HAP-1 (cell line): ENCODE data around the gene TLCD1.
"Not testable (repeated sequence)": the region's sequence is repeated elsewhere in the genome, so short reads cannot be mapped to it uniquely, and the experiment has no call there.

Experiments
- DNase-seq, 2 experiments: peaks; one replicate each; pipeline ENCODE4 v3.0.0-alpha.2; 2016 to 2020; ENCODE audit warnings: low spot score in 2 of 2
- H3K27me3 ChIP-seq: fragments of 250-450 bp; sonication (Bioruptor Pico); 2 replicates; pipeline ENCODE4 v1.5.1; 2020; ENCODE audit warnings: low read depth, mild to moderate bottlenecking, moderate library complexity
- H3K36me3 ChIP-seq: fragments of 250-450 bp; sonication (Bioruptor Pico); replicated peaks from 2 replicates; pipeline ENCODE4 v1.5.1; 2020; ENCODE audit warnings: mild to moderate bottlenecking
- H3K4me1 ChIP-seq: fragments of 250-450 bp; sonication (Bioruptor Pico); 2 replicates; pipeline ENCODE4 v1.5.1; 2020; ENCODE audit warnings: mild to moderate bottlenecking
- H3K4me3 ChIP-seq: fragments of 250-450 bp; sonication (Bioruptor Pico); 2 replicates; pipeline ENCODE4 v1.5.1; 2020; ENCODE audit warnings: mild to moderate bottlenecking, moderate library complexity
- H3K9me3 ChIP-seq: fragments of 250-450 bp; sonication (Bioruptor Pico); 2 replicates; pipeline ENCODE4 v1.5.1; 2020; ENCODE audit warnings: mild to moderate bottlenecking, moderate library complexity
- in situ Hi-C: fragments of 300-500 bp; cut with MboI; formaldehyde crosslinking; loops from 3 replicates; pipeline ENCODE4 v1.14.3; 2020; ENCODE audit warnings: low sequenced_read_pairs, inconsistent platforms, mixed read lengths

The TLCD1 gene

GRCh38 chr17:28741358-28742349 is 15.6 kb upstream of the TLCD1 start:
- in situ Hi-C loops, result no loop called here
- H3K36me3 ChIP-seq, result peaks cover 18% of the 10 kb centered on the region
- no peak for DNase-seq
- H3K27me3 ChIP-seq, result no peaks in the 10 kb centered on the region
- H3K9me3 ChIP-seq, result no peaks in the 10 kb centered on the region
- peaks cover 18% of the 10 kb centered on the region for H3K4me1 ChIP-seq
- H3K4me3 ChIP-seq, result no peak overlapping the region

GRCh38 chr17:28740406-28741357 is 14.6 kb upstream of the TLCD1 start:
- no peak for DNase-seq
- Histone ChIP-seq H3K4me3 (no peak overlapping the region), H3K4me1 (peaks cover 14% of the 10 kb centered on the region), H3K27me3 (no peaks in the 10 kb centered on the region), H3K36me3 (peaks cover 8% of the 10 kb centered on the region), H3K9me3 (no peaks in the 10 kb centered on the region)
- in situ Hi-C loops, result no loop called here

- no peaks in the 10 kb centered on the region for H3K9me3 ChIP-seq
- H3K4me3 ChIP-seq, result no peak overlapping the region
- DNase-seq, result no peak
- H3K4me1 ChIP-seq, result peaks cover 11% of the 10 kb centered on the region
- in situ Hi-C loops, result no loop called here
- no peaks in the 10 kb centered on the region for H3K27me3 ChIP-seq
- H3K36me3 ChIP-seq, result peaks cover 5% of the 10 kb centered on the region
These were observed 12.8 kb upstream of the TLCD1 start for GRCh38 chr17:28738680-28739384.

GRCh38 chr17:28737770-28738679 is 12.0 kb upstream of the TLCD1 start:
- peaks cover 12% of the 10 kb centered on the region for H3K4me1 ChIP-seq
- no peak overlapping the region for H3K4me3 ChIP-seq
- DNase-seq, result no peak
- H3K27me3 ChIP-seq, result no peaks in the 10 kb centered on the region
- no peaks in the 10 kb centered on the region for H3K9me3 ChIP-seq
- in situ Hi-C loops, result no loop called here
- H3K36me3 ChIP-seq, result peaks cover 5% of the 10 kb centered on the region

- no peak overlapping the region for H3K4me3 ChIP-seq
- no peak for DNase-seq
- H3K9me3 ChIP-seq, result no peaks in the 10 kb centered on the region
- in situ Hi-C loops, result no loop called here
- H3K4me1 ChIP-seq, result peaks cover 13% of the 10 kb centered on the region
- H3K36me3 ChIP-seq, result peaks cover 5% of the 10 kb centered on the region
- H3K27me3 ChIP-seq, result no peaks in the 10 kb centered on the region
These were observed 11.3 kb upstream of the TLCD1 start for GRCh38 chr17:28737316-28737715.

GRCh38 chr17:28735913-28736769 is 10.1 kb upstream of the TLCD1 start:
- H3K4me3 ChIP-seq, H3K27me3 ChIP-seq, H3K9me3 ChIP-seq, H3K36me3 ChIP-seq, in situ Hi-C loops, DNase-seq: not testable (repeated sequence)
- H3K4me1 ChIP-seq, result peaks cover 13% of the 10 kb centered on the region

GRCh38 chr17:28735242-28735722 is 9.2 kb upstream of the TLCD1 start:
- in situ Hi-C loops, result no loop called here
- Histone ChIP-seq H3K4me1 (peaks cover 13% of the 10 kb centered on the region), H3K9me3 (no peaks in the 10 kb centered on the region), H3K4me3 (no peak overlapping the region), H3K36me3 (peaks cover 5% of the 10 kb centered on the region), H3K27me3 (no peaks in the 10 kb centered on the region)
- no peak for DNase-seq

GRCh38 chr17:28734712-28735241 is 8.7 kb upstream of the TLCD1 start:
- Histone ChIP-seq H3K27me3 (no peaks in the 10 kb centered on the region), H3K9me3 (no peaks in the 10 kb centered on the region), H3K4me3 (no peak overlapping the region), H3K4me1 (peaks cover 13% of the 10 kb centered on the region), H3K36me3 (peaks cover 5% of the 10 kb centered on the region)
- in situ Hi-C loops, result no loop called here
- DNase-seq, result no peak

GRCh38 chr17:28733346-28733745 is 7.3 kb upstream of the TLCD1 start:
- in situ Hi-C loops, result no loop called here
- Histone ChIP-seq H3K36me3 (peaks cover 5% of the 10 kb centered on the region), H3K4me3 (no peak overlapping the region), H3K4me1 (peaks cover 15% of the 10 kb centered on the region), H3K27me3 (no peaks in the 10 kb centered on the region), H3K9me3 (no peaks in the 10 kb centered on the region)
- DNase-seq, result peak; percentile 49 to 93

GRCh38 chr17:28729950-28730330 is 3.9 kb upstream of the TLCD1 start:
- DNase-seq, result no peak
- Histone ChIP-seq H3K4me3 (no peak overlapping the region), H3K4me1 (peaks cover 31% of the 10 kb centered on the region), H3K27me3 (no peaks in the 10 kb centered on the region), H3K9me3 (no peaks in the 10 kb centered on the region), H3K36me3 (peaks cover 10% of the 10 kb centered on the region)
- in situ Hi-C loops, result no loop called here

GRCh38 chr17:28728364-28729200 is 2.5 kb upstream of the TLCD1 start, which contains the start of gene NEK8:
NEK8 (plus strand) TSS chr17:28728788; CDS start chr17:28728814, 26 bp downstream.
- Histone ChIP-seq H3K27me3 (no peaks in the 10 kb centered on the region), H3K4me1 (peaks cover 33% of the 10 kb centered on the region), H3K4me3 (peak within 1 kb of the TSS; percentile 56), H3K9me3 (no peaks in the 10 kb centered on the region), H3K36me3 (peaks cover 19% of the 10 kb centered on the region)
- in situ Hi-C loops, result no loop called here
- DNase-seq, result peak; percentile 93 to 98
